SW480 (cell line): ENCODE results near the gene GFER.
"Not testable (repeated sequence)": the region's sequence is repeated elsewhere in the genome, so short reads cannot be mapped to it uniquely, and the experiment has no call there.

Experiments used
- DNase-seq: peaks from one replicate; pipeline ENCODE4 v3.0.0-alpha.2; 2016; ENCODE audit warnings: low spot score

GFER gene

DNA sequence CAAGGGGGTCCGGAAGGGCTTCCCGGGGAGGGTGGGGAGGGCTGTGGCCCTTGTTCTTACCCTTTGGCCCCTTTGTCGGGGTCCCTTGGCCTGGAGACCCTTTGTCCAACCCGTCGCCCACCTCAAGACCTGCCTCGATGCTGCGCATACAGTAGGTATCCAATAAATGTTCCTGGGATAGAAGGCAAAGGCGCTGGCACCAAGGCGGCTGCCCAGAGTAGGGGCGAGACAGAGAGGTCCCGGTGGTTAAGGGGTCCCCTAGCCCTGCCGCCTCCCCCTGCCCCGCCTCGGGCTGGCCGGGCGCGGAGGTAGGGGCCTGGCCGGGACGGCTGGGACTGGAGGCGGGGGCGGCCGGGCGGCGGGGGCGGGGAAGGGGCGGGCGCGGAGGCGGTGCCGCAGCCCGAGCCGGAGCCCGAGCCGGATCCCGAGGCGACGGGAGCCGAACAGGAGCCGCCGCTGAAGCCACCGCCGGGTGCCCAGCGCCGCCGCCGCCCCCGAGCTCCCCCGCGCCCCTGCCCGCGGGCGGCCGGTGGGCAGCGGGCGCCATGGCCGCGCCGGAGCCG lies 42.5 kb downstream of the GFER start, which contains the start of gene NHERF2:
Gene NHERF2, plus strand, starts transcription at position 442 of the 563 bp plus-strand sequence. Its CDS starts 104 bp downstream, at position 546.
- no peak for DNase-seq

- DNase-seq: no peak
These were observed 43.3 kb downstream of the GFER start for GRCh38 chr16:2027024-2028010.

DNA sequence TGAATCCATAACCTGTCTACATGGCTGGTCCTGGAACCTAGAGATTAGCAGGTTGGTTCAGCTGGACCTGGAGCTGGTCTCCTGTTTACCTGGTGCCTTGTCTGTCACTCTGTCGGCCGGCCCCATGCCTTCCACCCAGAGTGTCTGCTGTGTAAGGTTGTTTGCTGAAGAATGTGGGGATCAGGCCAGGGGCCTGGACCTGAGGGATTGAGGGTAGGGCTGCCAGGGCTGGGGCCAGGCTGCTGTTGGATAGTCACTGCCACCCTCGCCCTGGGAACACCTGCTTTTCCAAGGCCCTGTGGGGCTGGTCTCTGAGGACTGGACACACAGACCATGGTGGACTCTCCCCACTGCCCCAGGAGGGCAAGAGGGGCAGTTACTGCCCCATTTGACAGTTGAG lies 44.2 kb downstream of the GFER start:
- DNase-seq: no peak

DNA sequence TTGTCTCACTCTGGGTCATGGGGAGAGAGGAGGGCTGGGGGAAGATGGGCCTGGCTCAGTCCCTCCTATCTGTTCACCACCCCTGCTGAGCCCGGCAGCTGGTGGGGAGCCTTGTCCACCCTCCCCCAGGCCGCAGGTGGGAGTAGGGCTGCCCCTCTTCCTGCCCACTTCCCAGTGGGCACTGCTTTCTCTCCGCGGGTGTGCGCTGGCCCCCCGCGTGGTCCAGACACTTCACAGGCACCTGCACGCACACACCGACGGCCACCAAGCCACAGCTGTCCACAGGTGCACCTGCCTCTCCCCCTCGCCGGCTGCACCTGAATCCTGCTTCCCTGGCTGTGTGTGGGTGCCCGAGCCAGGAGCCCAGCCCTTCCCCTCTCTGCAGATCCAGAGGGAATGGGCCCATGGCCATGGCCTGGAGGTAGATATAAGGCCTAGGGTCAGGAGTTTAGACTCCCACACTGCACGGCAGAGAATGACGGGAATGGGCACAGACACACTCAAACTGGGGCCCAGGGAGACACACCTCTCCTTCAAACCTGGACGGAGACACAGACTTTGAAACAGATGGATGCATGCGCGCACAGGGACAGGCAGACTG lies 44.7 kb downstream of the GFER start:
- DNase-seq: no peak

DNA sequence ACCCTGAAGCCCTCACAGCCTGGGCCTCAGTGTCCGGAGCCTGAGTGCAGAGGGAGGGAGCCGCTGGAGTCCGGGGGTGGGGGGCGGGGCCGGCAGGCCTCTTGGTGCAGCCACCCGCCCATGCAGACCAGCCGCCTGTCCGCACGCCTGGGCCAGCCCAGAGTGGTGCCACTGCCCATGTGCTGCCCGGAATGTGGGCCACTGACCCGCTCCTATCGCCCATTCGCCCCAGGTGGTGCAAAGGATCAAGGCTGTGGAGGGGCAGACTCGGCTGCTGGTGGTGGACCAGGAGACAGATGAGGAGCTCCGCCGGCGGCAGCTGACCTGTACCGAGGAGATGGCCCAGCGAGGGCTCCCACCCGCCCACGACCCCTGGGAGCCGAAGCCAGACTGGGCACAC lies 45.4 kb downstream of the GFER start:
- no peak for DNase-seq

DNA sequence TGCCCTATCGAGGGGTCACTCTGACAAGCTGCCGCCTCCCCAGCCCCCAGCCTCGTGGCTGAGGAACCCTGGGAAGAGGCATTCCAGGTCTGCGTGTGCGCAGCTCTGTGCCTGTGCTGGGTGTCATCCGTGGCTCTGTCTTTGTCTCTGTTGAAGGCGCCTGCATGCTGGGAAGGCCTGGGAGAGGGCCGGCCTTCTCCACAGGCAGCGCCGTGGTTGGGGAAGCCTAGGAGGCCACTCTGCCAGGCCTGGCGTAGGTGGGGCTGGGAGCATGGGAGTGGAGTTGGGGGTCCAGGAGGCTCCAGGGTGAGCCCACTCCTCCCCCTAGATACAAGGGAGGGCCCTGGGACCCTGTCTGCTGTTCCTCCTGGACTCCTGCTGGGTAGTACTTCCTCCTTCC lies 46.0 kb downstream of the GFER start:
- no peak for DNase-seq

- no peak for DNase-seq
These were observed 47.1 kb downstream of the GFER start for GRCh38 chr16:2031081-2031577.

GRCh38 chr16:2032285-2033056 lies 48.5 kb downstream of the GFER start:
- DNase-seq: no peak

DNA sequence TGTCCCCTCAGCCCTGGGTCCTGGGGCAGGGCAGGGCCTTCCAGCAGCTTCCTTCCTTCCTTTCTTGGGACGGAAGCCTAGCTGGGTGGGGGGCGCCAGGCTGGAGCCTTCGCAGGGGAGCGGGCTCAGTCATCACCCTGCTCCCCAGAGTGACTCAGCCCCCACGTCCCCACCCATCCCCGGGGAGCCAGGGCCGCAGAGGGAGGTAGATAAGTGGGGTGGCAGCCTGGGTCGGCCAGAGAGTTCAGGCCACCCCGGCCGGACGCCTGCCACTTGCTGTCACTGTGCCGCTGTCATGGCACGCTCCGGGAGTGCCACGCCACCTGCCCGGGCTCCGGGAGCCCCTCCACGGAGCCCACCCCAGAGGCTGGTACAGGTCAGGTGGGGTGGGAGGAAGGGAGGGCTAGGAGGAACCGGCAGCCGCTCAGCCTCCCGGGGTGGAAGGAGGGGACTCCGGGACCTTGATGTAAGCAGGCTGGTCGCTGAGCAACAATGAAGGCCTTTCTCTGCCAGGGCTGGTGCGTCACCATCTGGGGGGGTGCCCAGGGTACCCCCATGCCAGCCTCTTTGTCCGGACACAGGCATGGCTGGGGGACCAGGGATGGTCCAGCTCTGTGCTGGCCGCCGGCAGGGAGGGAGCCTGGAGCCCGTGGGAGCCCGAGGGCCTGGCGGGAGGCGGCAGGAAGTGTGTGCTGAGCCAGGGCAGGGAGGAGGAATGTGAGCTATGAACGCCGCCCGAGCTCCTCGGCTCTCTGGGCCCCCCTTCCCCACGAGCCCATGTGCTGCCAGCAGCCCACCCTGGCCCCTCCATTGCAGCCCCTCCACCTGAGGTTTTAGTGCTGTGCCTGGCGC lies 49.3 kb downstream of the GFER start:
- DNase-seq: no peak

- DNase-seq: not testable (repeated sequence)
These were observed 50.1 kb downstream of the GFER start for GRCh38 chr16:2033909-2034695.

DNA sequence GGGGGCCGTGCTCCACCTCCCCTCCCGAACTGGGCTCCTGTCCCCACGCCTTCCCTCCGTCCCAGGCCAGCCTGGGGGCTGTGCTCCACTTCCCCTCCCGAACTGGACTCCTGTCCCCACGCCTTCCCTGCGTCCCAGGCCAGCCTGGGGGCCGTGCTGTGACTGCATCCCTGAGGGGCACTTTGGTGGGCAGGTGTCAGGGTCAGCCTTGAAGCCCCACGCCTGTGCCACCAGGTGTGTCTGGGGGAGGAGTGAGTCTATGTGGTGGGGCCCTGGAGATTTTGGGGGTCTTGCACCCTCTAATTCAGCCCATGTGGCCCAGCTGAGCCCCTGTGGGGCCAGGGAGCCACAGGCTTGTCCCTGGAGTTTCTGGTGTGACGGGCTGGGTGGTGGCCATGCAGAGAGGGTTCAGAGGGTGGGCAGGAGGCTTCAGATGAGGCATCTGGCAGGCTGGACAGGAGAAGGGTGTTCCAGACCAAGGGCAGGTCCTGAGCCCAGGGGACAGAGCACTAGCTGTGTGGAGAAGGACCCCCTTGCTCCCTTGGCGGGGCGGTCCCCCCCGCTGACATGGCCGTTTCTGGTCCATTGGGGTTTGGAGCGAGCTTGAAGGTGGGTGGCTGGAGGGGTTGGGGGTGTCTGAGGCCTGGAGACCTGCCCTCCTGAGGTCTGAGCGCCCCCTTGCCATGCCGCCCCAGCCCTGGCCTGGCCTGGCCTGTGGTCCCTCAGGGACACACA lies 50.9 kb downstream of the GFER start:
- DNase-seq: no peak

GRCh38 chr16:2035431-2036199 lies 51.6 kb downstream of the GFER start:
- no peak for DNase-seq

DNA sequence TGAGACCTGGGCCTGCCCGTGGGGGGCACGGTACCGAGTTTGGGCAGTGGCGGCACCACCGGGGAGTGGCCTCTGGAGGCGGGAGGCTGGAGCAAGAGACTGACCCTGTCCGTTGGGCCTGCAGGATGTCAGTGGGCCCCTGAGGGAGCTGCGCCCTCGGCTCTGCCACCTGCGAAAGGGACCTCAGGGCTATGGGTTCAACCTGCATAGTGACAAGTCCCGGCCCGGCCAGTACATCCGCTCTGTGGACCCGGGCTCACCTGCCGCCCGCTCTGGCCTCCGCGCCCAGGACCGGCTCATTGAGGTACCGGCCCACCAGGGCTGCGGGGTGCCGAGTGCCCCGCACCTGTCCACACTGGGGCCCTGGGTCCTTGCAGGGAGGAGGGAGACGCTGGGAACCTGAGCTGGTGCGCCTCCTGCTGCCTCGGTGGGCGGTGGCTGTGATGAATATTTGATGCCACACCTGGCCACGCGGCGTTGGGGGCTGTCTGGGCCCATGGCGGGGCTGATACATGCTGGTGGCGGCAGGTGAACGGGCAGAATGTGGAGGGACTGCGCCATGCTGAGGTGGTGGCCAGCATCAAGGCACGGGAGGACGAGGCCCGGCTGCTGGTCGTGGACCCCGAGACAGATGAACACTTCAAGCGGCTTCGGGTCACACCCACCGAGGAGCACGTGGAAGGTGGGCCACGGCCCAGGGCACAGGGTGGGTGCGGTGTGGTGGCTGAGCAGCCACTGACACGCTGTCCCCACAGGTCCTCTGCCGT lies 52.4 kb downstream of the GFER start:
- no peak for DNase-seq

GRCh38 chr16:2037115-2037514 lies 53.1 kb downstream of the GFER start:
- no peak for DNase-seq
